Measurements from ENCODE around the gene A4GNT. TPM values are rescaled to one million over a fixed set of nuclear protein-coding genes. Genes with fewer than 3 reads are reported as not detected.

A4GNT gene
- total and polyA plus RNA-seq, 2 of the 8 experiments (the other 6 are each of a cell fraction or from before 2014, with no cell fraction given), result not detected

GRCh38 chr3:138103466-138103865, 28.7 kb downstream of the A4GNT start:
- CTCF ChIA-PET (ENCODE audit: partially characterized antibody), result interaction anchor here (0.9 to 9.5 kb wide), 10 partner anchors 9 to 51 kb away, joined by 3 to 85 read pairs (median 7); partner anchors contain the start of gene DZIP1L
- Histone ChIP-seq H3K56ac (replicated peaks; ENCODE audit: insufficient read length, low read depth, low read length) (no peak overlapping the region), H3K27me3 (replicated peaks in 1 of 4; ENCODE audit: control insufficient read depth in 3 of 4, extremely low read depth in 1 of 4, insufficient read depth in 3 of 4, low read length in 3 of 4) (no peaks in the 10 kb centered on the region), H2BK15ac (ENCODE audit: low read length) (no peak overlapping the region), H2BK12ac (ENCODE audit: low read depth, low read length) (no peak overlapping the region), H4K91ac (replicated peaks; ENCODE audit: insufficient read length, low read length) (no peak overlapping the region), H3K79me1 (ENCODE audit: low read depth, low read length) (no peaks in the 10 kb centered on the region; the same call in 1 of the 2 replicates), H2BK120ac (replicated peaks; ENCODE audit: low read depth, low read length) (no peak overlapping the region), H3K18ac (ENCODE audit: extremely low read depth, low read length) (no peak overlapping the region), H3K4me2 (ENCODE audit: insufficient read depth in 1 of 2, low read depth in 2 of 2, low read length in 2 of 2) (no peak overlapping the region), H3K23me2 (ENCODE audit: low read depth, low read length) (peaks cover 2% of the 10 kb centered on the region; the same call in 1 of the 2 replicates), H2AFZ (ENCODE audit: low read length) (no peak overlapping the region), H3K9ac (replicated peaks in 1 of 4; ENCODE audit: extremely low read depth in 1 of 4, low read depth in 3 of 4, low read length in 3 of 4) (no peak overlapping the region), H3K79me2 (ENCODE audit: control insufficient read depth in 1 of 2, insufficient read depth in 2 of 2, low read length in 2 of 2) (no peaks in the 10 kb centered on the region), H3K36me3 (ENCODE audit: control insufficient read depth in 2 of 4, insufficient read depth in 4 of 4, low read length in 3 of 4) (peaks cover 0 to 4% (median 2%) of the 10 kb centered on the region in 4 experiments; a peak in 4 of 8 replicates), H3K27ac (ENCODE audit: low read depth, low read length) (no peak overlapping the region), H3K14ac (ENCODE audit: insufficient read length) (no peak overlapping the region), H3K4ac (replicated peaks; ENCODE audit: insufficient read length, low read depth, low read length) (no peak overlapping the region), H3K4me1 (replicated peaks in 1 of 4; ENCODE audit: control insufficient read depth in 3 of 4, insufficient read depth in 4 of 4, low read length in 3 of 4) (peaks cover 0 to 9% (median 1%) of the 10 kb centered on the region in 4 experiments; a peak in 2 of 7 replicates), H4K5ac (ENCODE audit: insufficient read length, low read depth, low read length) (no peak overlapping the region), H2BK20ac (ENCODE audit: low read length) (no peak overlapping the region), H2AK5ac (ENCODE audit: low read depth, low read length) (no peak overlapping the region), H3K23ac (ENCODE audit: insufficient read length) (no peak overlapping the region), H4K8ac (ENCODE audit: extremely low read depth, insufficient read depth, low read length) (no peak overlapping the region), H3K9me3 (ENCODE audit: insufficient read depth in 2 of 2, low read depth in 1 of 2, low read length in 1 of 2) (no peaks in the 10 kb centered on the region), H3K4me3 (ENCODE audit: extremely low read depth in 1 of 4, insufficient read depth in 2 of 4, low read depth in 3 of 4, low read length in 4 of 4) (no peak overlapping the region), H4K20me1 (replicated peaks in 1 of 2; ENCODE audit: control insufficient read depth in 1 of 2, insufficient read depth in 2 of 2, low read length in 2 of 2) (peaks cover 0 to 5% of the 10 kb centered on the region in 2 experiments), H2BK5ac (ENCODE audit: low read depth, low read length) (no peak overlapping the region)
- POLR2A ChIA-PET (ENCODE audit: partially characterized antibody), result interaction anchor here (1.9 kb wide), 1 partner anchor 8 kb away, joined by 5 read pairs; no protein-coding TSS in a partner anchor
- whole genome bisulfite sequencing, 2 experiments (ENCODE audit: extremely low coverage in 1 of 2, insufficient coverage in 1 of 2, insufficient read length in 1 of 2, insufficient replicate concordance in 2 of 2, low coverage in 1 of 2, low lambda C conversion rate in 2 of 2, missing lambda C conversion rate in 1 of 2), result 92% methylated on average over 18 of the region's 19 CpGs; no CpG with 5 or more reads in 1 of the 2 experiments
- TF ChIP-seq TCF12 (IDR thresholded peaks at IDR 0.05; ENCODE audit: low read depth, low read length), result no peak
- TF ChIP-seq ZNF274 (IDR thresholded peaks at IDR 0.05; ENCODE audit: borderline replicate concordance, extremely low read depth, low read length), result no peak
- TF ChIP-seq SRF (IDR thresholded peaks at IDR 0.05; ENCODE audit: low read depth, low read length), result no peak
- no peak for TF ChIP-seq CEBPB (IDR thresholded peaks at IDR 0.05; ENCODE audit: low read depth, low read length)
- no peak for TF ChIP-seq TBP (IDR thresholded peaks at IDR 0.05; ENCODE audit: low read depth, low read length)
- DNase-seq (ENCODE audit: low read depth in 1 of 2, low spot score in 2 of 2) (no peak), FAIRE-seq (no peak)

All from H1 (cell line).